KOPT-K1 (cell line): Measurements from ENCODE around the gene CALR.
"Not testable (repeated sequence)": the region's sequence is repeated elsewhere in the genome, so short reads cannot be mapped to it uniquely, and the experiment has no call there.

Experiments used
- H3K27ac ChIP-seq: fragments of 200-600 bp; sonication (generic); 2 replicates; pipeline ENCODE4 v1.5.1; 2016; ENCODE audit warnings: antibody characterized with exemption, mild to moderate bottlenecking, low read depth, low read length; ENCODE audit not compliant: poor library complexity, severe bottlenecking
- H3K36me3 ChIP-seq: fragments of 200-600 bp; sonication (generic); 2 replicates; pipeline ENCODE4 v1.5.1; 2017; ENCODE audit warnings: antibody characterized with exemption, mild to moderate bottlenecking, low read length, moderate library complexity; ENCODE audit not compliant: insufficient read depth
- H3K9me3 ChIP-seq: fragments of 200-600 bp; sonication (generic); 2 replicates; pipeline ENCODE4 v1.5.1; 2017; ENCODE audit warnings: antibody characterized with exemption, low read length, mild to moderate bottlenecking; ENCODE audit not compliant: insufficient read depth, poor library complexity, severe bottlenecking

CALR gene

GRCh38 chr19:12976109-12976508 lies 37.7 kb downstream of the CALR start:
- H3K9me3 ChIP-seq, H3K36me3 ChIP-seq, H3K27ac ChIP-seq: not testable (repeated sequence)

GRCh38 chr19:12979974-12980373 lies 41.6 kb downstream of the CALR start:
- Histone ChIP-seq H3K27ac (no peak overlapping the region), H3K36me3 (no peaks in the 10 kb centered on the region), H3K9me3 (no peaks in the 10 kb centered on the region)

- Histone ChIP-seq H3K27ac (no peak overlapping the region), H3K36me3 (no peaks in the 10 kb centered on the region), H3K9me3 (no peaks in the 10 kb centered on the region)
These were observed 44.2 kb downstream of the CALR start for GRCh38 chr19:12982648-12983047.

GRCh38 chr19:12983091-12983490 lies 44.7 kb downstream of the CALR start:
- Histone ChIP-seq H3K27ac (no peak overlapping the region), H3K36me3 (no peaks in the 10 kb centered on the region), H3K9me3 (no peaks in the 10 kb centered on the region)

- no peaks in the 10 kb centered on the region for H3K9me3 ChIP-seq
- H3K36me3 ChIP-seq: no peaks in the 10 kb centered on the region
- no peak overlapping the region for H3K27ac ChIP-seq
These were observed 45.2 kb downstream of the CALR start for GRCh38 chr19:12983542-12984142.

GRCh38 chr19:12984143-12984627 lies 45.8 kb downstream of the CALR start:
- Histone ChIP-seq H3K36me3 (no peaks in the 10 kb centered on the region), H3K9me3 (no peaks in the 10 kb centered on the region), H3K27ac (no peak overlapping the region)

GRCh38 chr19:12984683-12985048 lies 46.3 kb downstream of the CALR start:
- H3K9me3 ChIP-seq: no peaks in the 10 kb centered on the region
- H3K36me3 ChIP-seq: no peaks in the 10 kb centered on the region
- no peak overlapping the region for H3K27ac ChIP-seq

GRCh38 chr19:12985049-12985776 lies 46.8 kb downstream of the CALR start:
- Histone ChIP-seq H3K27ac (no peak overlapping the region), H3K9me3 (no peaks in the 10 kb centered on the region), H3K36me3 (no peaks in the 10 kb centered on the region)

GRCh38 chr19:12986726-12987125 lies 48.3 kb downstream of the CALR start:
- no peaks in the 10 kb centered on the region for H3K36me3 ChIP-seq
- no peaks in the 10 kb centered on the region for H3K9me3 ChIP-seq
- no peak overlapping the region for H3K27ac ChIP-seq

- no peaks in the 10 kb centered on the region for H3K9me3 ChIP-seq
- H3K36me3 ChIP-seq: no peaks in the 10 kb centered on the region
- no peak overlapping the region for H3K27ac ChIP-seq
These were observed 48.8 kb downstream of the CALR start for GRCh38 chr19:12987190-12987589.

- no peak overlapping the region for H3K27ac ChIP-seq
These were observed 49.4 kb downstream of the CALR start for GRCh38 chr19:12987781-12988180.

GRCh38 chr19:12990431-12990830 lies 52.0 kb downstream of the CALR start:
- H3K27ac ChIP-seq: no peak overlapping the region

More at GRCh38 chr19:12987781-12988180, 49.4 kb downstream of the CALR start:
- H3K9me3 ChIP-seq: no peaks in the 10 kb centered on the region
- H3K36me3 ChIP-seq: no peaks in the 10 kb centered on the region

GRCh38 chr19:12990853-12991252 lies 52.4 kb downstream of the CALR start:
- no peaks in the 10 kb centered on the region for H3K36me3 ChIP-seq
- no peaks in the 10 kb centered on the region for H3K9me3 ChIP-seq
- no peak overlapping the region for H3K27ac ChIP-seq

More at GRCh38 chr19:12990431-12990830, 52.0 kb downstream of the CALR start:
- Histone ChIP-seq H3K9me3 (no peaks in the 10 kb centered on the region), H3K36me3 (no peaks in the 10 kb centered on the region)

GRCh38 chr19:12991296-12991695 lies 52.9 kb downstream of the CALR start:
- Histone ChIP-seq H3K9me3 (no peaks in the 10 kb centered on the region), H3K27ac (no peak overlapping the region), H3K36me3 (no peaks in the 10 kb centered on the region)

GRCh38 chr19:12992729-12993128 lies 54.3 kb downstream of the CALR start:
- H3K36me3 ChIP-seq: no peaks in the 10 kb centered on the region
- no peak overlapping the region for H3K27ac ChIP-seq
- H3K9me3 ChIP-seq: no peaks in the 10 kb centered on the region

- Histone ChIP-seq H3K27ac (no peak overlapping the region), H3K9me3 (no peaks in the 10 kb centered on the region), H3K36me3 (no peaks in the 10 kb centered on the region; the same call in 1 of the 2 replicates)
These were observed 55.2 kb downstream of the CALR start for GRCh38 chr19:12993562-12993961.
